ENCODE data around the gene RUNX1.

The RUNX1 gene

DNA sequence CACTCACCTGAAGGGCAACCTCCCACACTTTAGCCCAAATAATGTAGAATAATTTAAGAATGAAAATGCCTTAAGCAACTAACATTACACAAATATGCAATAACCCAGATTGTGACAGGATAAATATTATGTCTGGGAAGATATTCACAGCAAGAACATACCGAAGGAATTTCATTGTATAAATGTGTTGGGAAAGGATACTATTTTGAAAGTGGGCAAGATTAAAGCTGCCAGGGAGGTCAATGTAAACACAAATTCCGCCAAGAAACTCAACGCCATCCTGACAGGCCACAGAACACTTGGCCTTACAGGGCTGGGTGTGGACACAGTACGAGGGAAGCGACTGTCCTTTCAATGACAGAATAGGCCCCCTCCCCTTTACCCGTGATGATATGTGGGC lies 173.3 kb downstream of the RUNX1 start:
- Histone ChIP-seq H3K4me1 (ENCODE audit: control insufficient read depth in 5 of 5, insufficient read depth in 5 of 5, low read length in 5 of 5) (peaks cover 0 to 52% (median 37%) of the 10 kb centered on the region in 5 donors), H3K27me3 (ENCODE audit: control insufficient read depth in 5 of 5, insufficient read depth in 4 of 5, low read length in 5 of 5) (no peaks in the 10 kb centered on the region), H3K4me3 (ENCODE audit: low read depth in 1 of 5, low read length in 5 of 5) (no peak overlapping the region), H3K27ac (ENCODE audit: low read depth, low read length) (peak overlapping the region; percentile 73), H3K9me3 (ENCODE audit: control insufficient read depth in 5 of 5, low read length in 5 of 5) (no peaks in the 10 kb centered on the region), H3K9ac (ENCODE audit: low read length in 5 of 5) (no peak overlapping the region), H3K36me3 (ENCODE audit: control insufficient read depth in 5 of 5, insufficient read depth in 5 of 5, low read length in 5 of 5) (peaks cover 8 to 30% (median 10%) of the 10 kb centered on the region in 5 donors)

DNA sequence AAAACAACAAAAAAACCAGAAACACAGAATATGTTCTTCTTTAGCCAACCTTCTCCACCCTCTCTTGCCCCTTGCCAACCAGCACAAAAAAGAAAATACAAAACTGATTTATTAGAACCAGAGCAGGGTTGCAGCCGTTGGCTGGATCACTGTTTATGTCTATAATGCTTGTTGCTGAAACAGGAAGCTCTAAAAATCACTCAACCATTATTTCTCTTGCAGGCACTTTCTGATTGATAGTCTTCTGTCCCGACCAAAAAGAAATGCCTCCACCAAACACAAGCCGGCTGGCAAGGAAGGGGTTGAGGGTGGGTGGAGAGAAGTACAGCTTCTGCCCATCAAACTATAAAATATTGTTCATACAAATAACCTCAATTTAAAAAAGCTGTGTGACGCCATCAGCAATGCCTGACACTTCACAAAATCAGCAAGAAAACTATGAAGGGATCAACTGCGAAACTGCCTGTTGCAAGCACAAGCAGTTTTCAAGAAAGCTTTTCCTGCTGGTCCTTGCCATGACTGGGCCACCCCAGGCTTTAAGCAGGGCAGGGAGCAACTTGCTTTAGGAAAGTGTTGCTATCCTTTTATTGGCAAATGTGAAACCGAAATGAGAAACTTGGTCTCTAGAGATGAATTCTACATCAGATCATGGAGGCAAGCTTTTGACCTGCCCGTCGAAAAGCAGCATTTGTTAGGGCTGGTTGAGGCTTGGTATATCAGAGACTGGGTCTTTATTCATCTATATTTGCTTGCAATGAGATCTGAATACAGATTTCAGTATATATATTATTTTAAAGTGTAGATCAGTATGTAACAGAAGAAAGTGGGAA lies 174.2 kb downstream of the RUNX1 start:
- H3K9ac ChIP-seq (ENCODE audit: low read length in 5 of 5) = peak overlapping the region in 1 of 5 donors; percentile 27
- peak overlapping the region; percentile 73 for H3K27ac ChIP-seq (ENCODE audit: low read depth, low read length)
- H3K27me3 ChIP-seq (ENCODE audit: control insufficient read depth in 5 of 5, insufficient read depth in 4 of 5, low read length in 5 of 5) = no peaks in the 10 kb centered on the region
- no peaks in the 10 kb centered on the region for H3K9me3 ChIP-seq (ENCODE audit: control insufficient read depth in 5 of 5, low read length in 5 of 5)
- peaks cover 0 to 51% (median 34%) of the 10 kb centered on the region in 5 donors for H3K4me1 ChIP-seq (ENCODE audit: control insufficient read depth in 5 of 5, insufficient read depth in 5 of 5, low read length in 5 of 5)
- peaks cover 10 to 36% (median 17%) of the 10 kb centered on the region in 5 donors for H3K36me3 ChIP-seq (ENCODE audit: control insufficient read depth in 5 of 5, insufficient read depth in 5 of 5, low read length in 5 of 5)
- peak overlapping the region in 1 of 5 donors; percentile 17 for H3K4me3 ChIP-seq (ENCODE audit: low read depth in 1 of 5, low read length in 5 of 5)

- no peak overlapping the region for H3K9ac ChIP-seq (ENCODE audit: low read length in 5 of 5)
- H3K4me3 ChIP-seq (ENCODE audit: low read depth in 1 of 5, low read length in 5 of 5) = no peak overlapping the region
- H3K27ac ChIP-seq (ENCODE audit: low read depth, low read length) = no peak overlapping the region
- H3K9me3 ChIP-seq (ENCODE audit: control insufficient read depth in 5 of 5, low read length in 5 of 5) = no peaks in the 10 kb centered on the region
- peaks cover 0 to 34% (median 28%) of the 10 kb centered on the region in 5 donors for H3K4me1 ChIP-seq (ENCODE audit: control insufficient read depth in 5 of 5, insufficient read depth in 5 of 5, low read length in 5 of 5)
- H3K36me3 ChIP-seq (ENCODE audit: control insufficient read depth in 5 of 5, insufficient read depth in 5 of 5, low read length in 5 of 5) = peaks cover 12 to 58% (median 34%) of the 10 kb centered on the region in 5 donors
- H3K27me3 ChIP-seq (ENCODE audit: control insufficient read depth in 5 of 5, insufficient read depth in 4 of 5, low read length in 5 of 5) = no peaks in the 10 kb centered on the region
Observed at GRCh38 chr21:34871026-34871908, 177.8 kb downstream of the RUNX1 start.

DNA sequence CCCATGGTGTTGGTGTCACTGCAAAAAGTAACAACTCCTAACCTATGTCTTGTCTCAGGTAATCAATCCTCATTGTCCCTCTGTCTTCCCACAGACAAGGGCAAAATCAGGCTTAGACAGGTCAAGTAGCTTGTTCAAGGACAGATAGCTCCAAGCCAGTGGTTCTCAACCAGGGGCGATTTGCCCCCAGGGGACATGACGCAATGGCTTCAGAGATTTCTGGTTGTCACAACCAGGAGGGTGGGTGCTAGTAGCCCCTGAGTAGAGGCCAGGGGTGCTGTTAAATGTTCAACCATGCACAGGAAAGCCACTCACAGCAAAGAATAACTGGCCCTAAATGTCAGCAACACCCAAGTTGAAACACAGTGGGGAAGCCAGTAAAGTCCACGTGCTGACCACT lies 178.9 kb downstream of the RUNX1 start:
- peaks cover 0 to 32% (median 30%) of the 10 kb centered on the region in 5 donors for H3K4me1 ChIP-seq (ENCODE audit: control insufficient read depth in 5 of 5, insufficient read depth in 5 of 5, low read length in 5 of 5)
- H3K9me3 ChIP-seq (ENCODE audit: control insufficient read depth in 5 of 5, low read length in 5 of 5) = no peaks in the 10 kb centered on the region
- peak overlapping the region; percentile 14 for H3K27ac ChIP-seq (ENCODE audit: low read depth, low read length)
- H3K36me3 ChIP-seq (ENCODE audit: control insufficient read depth in 5 of 5, insufficient read depth in 5 of 5, low read length in 5 of 5) = peaks cover 7 to 67% (median 37%) of the 10 kb centered on the region in 5 donors
- no peak overlapping the region for H3K4me3 ChIP-seq (ENCODE audit: low read depth in 1 of 5, low read length in 5 of 5)
- H3K27me3 ChIP-seq (ENCODE audit: control insufficient read depth in 5 of 5, insufficient read depth in 4 of 5, low read length in 5 of 5) = peaks cover 0 to 3% (median 0%) of the 10 kb centered on the region in 5 donors
- H3K9ac ChIP-seq (ENCODE audit: low read length in 5 of 5) = no peak overlapping the region

GRCh38 chr21:34869545-34869944 lies 179.6 kb downstream of the RUNX1 start:
- no peak overlapping the region for H3K27ac ChIP-seq (ENCODE audit: low read depth, low read length)
- H3K27me3 ChIP-seq (ENCODE audit: control insufficient read depth in 5 of 5, insufficient read depth in 4 of 5, low read length in 5 of 5) = peaks cover 0 to 3% (median 0%) of the 10 kb centered on the region in 5 donors
- H3K9me3 ChIP-seq (ENCODE audit: control insufficient read depth in 5 of 5, low read length in 5 of 5) = no peaks in the 10 kb centered on the region
- peaks cover 7 to 74% (median 40%) of the 10 kb centered on the region in 5 donors for H3K36me3 ChIP-seq (ENCODE audit: control insufficient read depth in 5 of 5, insufficient read depth in 5 of 5, low read length in 5 of 5)
- peaks cover 0 to 32% (median 30%) of the 10 kb centered on the region in 5 donors for H3K4me1 ChIP-seq (ENCODE audit: control insufficient read depth in 5 of 5, insufficient read depth in 5 of 5, low read length in 5 of 5)
- H3K9ac ChIP-seq (ENCODE audit: low read length in 5 of 5) = no peak overlapping the region
- no peak overlapping the region for H3K4me3 ChIP-seq (ENCODE audit: low read depth in 1 of 5, low read length in 5 of 5)

GRCh38 chr21:34867785-34868184 lies 181.3 kb downstream of the RUNX1 start:
- no peak overlapping the region for H3K9ac ChIP-seq (ENCODE audit: low read length in 5 of 5)
- H3K36me3 ChIP-seq (ENCODE audit: control insufficient read depth in 5 of 5, insufficient read depth in 5 of 5, low read length in 5 of 5) = peaks cover 6 to 77% (median 37%) of the 10 kb centered on the region in 5 donors
- no peaks in the 10 kb centered on the region for H3K9me3 ChIP-seq (ENCODE audit: control insufficient read depth in 5 of 5, low read length in 5 of 5)
- H3K4me1 ChIP-seq (ENCODE audit: control insufficient read depth in 5 of 5, insufficient read depth in 5 of 5, low read length in 5 of 5) = peaks cover 0 to 40% (median 38%) of the 10 kb centered on the region in 5 donors
- no peak overlapping the region for H3K4me3 ChIP-seq (ENCODE audit: low read depth in 1 of 5, low read length in 5 of 5)
- H3K27me3 ChIP-seq (ENCODE audit: control insufficient read depth in 5 of 5, insufficient read depth in 4 of 5, low read length in 5 of 5) = peaks cover 0 to 3% (median 0%) of the 10 kb centered on the region in 5 donors
- no peak overlapping the region for H3K27ac ChIP-seq (ENCODE audit: low read depth, low read length)

DNA sequence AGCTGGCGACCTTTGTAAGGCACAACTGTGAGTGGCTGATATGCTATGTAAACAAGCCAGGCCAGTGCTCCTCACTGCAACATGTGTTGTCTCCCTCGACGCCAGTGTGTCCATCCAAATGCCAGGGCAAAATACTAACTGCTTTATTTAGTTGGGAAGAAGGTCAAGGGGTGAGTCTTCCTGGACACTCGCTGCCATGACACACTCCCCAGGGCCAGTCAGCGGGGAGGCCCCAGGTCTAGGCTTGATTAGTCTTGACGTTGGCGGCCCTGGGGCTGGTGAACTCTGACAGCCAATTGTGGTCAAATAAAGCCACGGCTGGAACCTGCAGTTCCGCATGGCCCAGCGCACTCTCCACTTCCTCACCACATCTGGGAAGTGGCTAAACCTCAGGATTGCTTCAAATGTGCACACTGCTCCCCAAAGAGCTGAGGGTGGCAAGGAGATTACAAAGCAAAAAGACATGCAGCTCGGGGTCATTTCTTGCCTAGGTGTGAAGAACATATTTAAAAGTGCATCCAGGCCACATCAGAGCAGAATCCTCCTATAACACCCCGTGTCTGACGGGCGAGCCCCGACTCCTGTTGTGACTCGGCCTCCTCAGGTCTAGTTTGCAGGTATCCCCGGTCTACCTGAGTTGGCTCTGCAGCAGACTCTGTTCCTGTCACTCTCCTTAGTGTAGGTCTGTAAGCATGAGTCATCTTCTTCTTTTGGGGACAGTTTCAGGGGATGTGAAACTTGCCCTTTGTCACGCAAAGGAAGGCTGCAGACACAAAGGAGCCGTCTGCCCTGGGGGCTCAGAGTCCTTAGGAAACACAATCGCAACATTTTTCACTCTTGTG lies 183.5 kb downstream of the RUNX1 start:
- Histone ChIP-seq H3K9ac (ENCODE audit: low read length in 5 of 5) (no peak overlapping the region), H3K27me3 (ENCODE audit: control insufficient read depth in 5 of 5, insufficient read depth in 4 of 5, low read length in 5 of 5) (peaks cover 0 to 3% (median 0%) of the 10 kb centered on the region in 5 donors), H3K36me3 (ENCODE audit: control insufficient read depth in 5 of 5, insufficient read depth in 5 of 5, low read length in 5 of 5) (peaks cover 5 to 80% (median 47%) of the 10 kb centered on the region in 5 donors), H3K4me1 (ENCODE audit: control insufficient read depth in 5 of 5, insufficient read depth in 5 of 5, low read length in 5 of 5) (peaks cover 0 to 38% (median 37%) of the 10 kb centered on the region in 5 donors), H3K9me3 (ENCODE audit: control insufficient read depth in 5 of 5, low read length in 5 of 5) (no peaks in the 10 kb centered on the region), H3K4me3 (ENCODE audit: low read depth in 1 of 5, low read length in 5 of 5) (no peak overlapping the region), H3K27ac (ENCODE audit: low read depth, low read length) (no peak overlapping the region)

DNA sequence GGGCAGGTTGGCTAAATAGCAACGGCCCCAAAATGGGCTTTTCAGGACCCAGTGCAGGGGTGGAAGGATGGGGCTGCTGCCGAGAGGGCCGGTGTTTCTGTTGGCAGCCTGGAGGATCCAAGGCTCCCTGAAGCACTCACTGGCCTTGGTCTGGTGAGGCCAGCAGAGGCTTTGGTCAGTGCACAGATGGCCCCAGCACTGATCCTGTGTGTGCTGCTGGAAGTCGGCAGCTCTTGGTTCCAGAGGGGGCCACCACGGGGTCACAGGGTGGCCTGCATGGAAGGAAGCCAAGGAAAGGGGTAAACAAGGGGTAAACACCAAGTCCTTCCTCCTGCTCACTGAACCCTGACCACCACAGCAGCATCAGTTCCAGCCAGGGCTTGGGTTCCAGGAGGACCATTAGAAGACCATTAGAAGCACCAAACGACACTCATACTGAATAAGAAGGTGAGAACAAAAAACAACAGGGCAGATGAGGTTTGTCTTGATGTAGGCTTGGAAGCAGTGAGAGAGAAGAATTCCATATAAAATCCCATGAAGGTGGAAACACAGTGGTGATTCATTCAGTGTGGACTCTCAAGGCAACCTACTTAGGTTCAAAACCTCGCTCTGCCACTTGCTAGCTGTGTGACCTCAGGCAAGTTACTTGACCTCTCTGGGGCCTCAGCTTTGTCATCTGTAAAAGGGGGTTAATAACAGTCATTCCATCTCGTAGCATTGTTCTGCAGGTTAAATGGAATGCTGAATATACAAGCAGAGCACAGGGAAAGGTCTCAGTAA lies 184.5 kb downstream of the RUNX1 start:
- Histone ChIP-seq H3K4me3 (ENCODE audit: low read depth in 1 of 5, low read length in 5 of 5) (no peak overlapping the region), H3K36me3 (ENCODE audit: control insufficient read depth in 5 of 5, insufficient read depth in 5 of 5, low read length in 5 of 5) (peaks cover 5 to 71% (median 40%) of the 10 kb centered on the region in 5 donors), H3K27ac (ENCODE audit: low read depth, low read length) (no peak overlapping the region), H3K4me1 (ENCODE audit: control insufficient read depth in 5 of 5, insufficient read depth in 5 of 5, low read length in 5 of 5) (peaks cover 0 to 33% (median 28%) of the 10 kb centered on the region in 5 donors), H3K9me3 (ENCODE audit: control insufficient read depth in 5 of 5, low read length in 5 of 5) (no peaks in the 10 kb centered on the region), H3K9ac (ENCODE audit: low read length in 5 of 5) (no peak overlapping the region), H3K27me3 (ENCODE audit: control insufficient read depth in 5 of 5, insufficient read depth in 4 of 5, low read length in 5 of 5) (peaks cover 0 to 3% (median 0%) of the 10 kb centered on the region in 5 donors)

- H3K27ac ChIP-seq (ENCODE audit: low read depth, low read length) = no peak overlapping the region
- H3K36me3 ChIP-seq (ENCODE audit: control insufficient read depth in 5 of 5, insufficient read depth in 5 of 5, low read length in 5 of 5) = peaks cover 0 to 72% (median 39%) of the 10 kb centered on the region in 5 donors
- H3K9ac ChIP-seq (ENCODE audit: low read length in 5 of 5) = no peak overlapping the region
- no peaks in the 10 kb centered on the region for H3K9me3 ChIP-seq (ENCODE audit: control insufficient read depth in 5 of 5, low read length in 5 of 5)
- no peak overlapping the region for H3K4me3 ChIP-seq (ENCODE audit: low read depth in 1 of 5, low read length in 5 of 5)
- peaks cover 0 to 3% (median 0%) of the 10 kb centered on the region in 5 donors for H3K27me3 ChIP-seq (ENCODE audit: control insufficient read depth in 5 of 5, insufficient read depth in 4 of 5, low read length in 5 of 5)
- peaks cover 0 to 36% (median 35%) of the 10 kb centered on the region in 5 donors for H3K4me1 ChIP-seq (ENCODE audit: control insufficient read depth in 5 of 5, insufficient read depth in 5 of 5, low read length in 5 of 5)
Observed at GRCh38 chr21:34862951-34863350, 186.2 kb downstream of the RUNX1 start.

Measured in subcutaneous abdominal adipose tissue (tissue), 5 donors.